TTC549 (cell line): Measurements from ENCODE around the gene ISCU.

ENCODE experiments used
- FAIRE-seq: peaks from 2 replicates; lab custom pipeline; 2012; peaks lifted over from hg19 to GRCh38; lab: Jason Lieb, UNC

ISCU gene

DNA sequence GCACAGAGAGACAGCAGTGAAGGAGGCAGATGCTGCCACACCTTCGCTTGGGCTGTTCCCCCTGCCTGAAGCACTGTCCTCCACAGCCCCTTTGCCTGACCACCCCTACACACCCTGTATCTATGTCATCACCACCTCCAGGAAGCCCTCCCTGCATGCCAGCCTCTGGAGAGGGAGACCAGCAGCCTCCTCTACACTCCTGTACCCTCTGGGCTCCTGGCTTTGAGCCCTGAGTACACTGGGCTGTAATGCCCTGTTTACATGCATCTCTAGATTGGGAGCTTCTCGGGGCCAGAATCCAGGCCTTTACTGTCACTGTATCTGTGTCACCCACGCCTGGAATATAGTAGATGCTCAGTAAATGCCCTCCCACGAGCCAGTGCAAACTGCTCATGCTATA, 41.3 kb downstream of the ISCU start:
- FAIRE-seq: no peak

GRCh38 chr12:108604208-108604941, 42.0 kb downstream of the ISCU start:
- no peak for FAIRE-seq

- FAIRE-seq: no peak
These were observed 42.7 kb downstream of the ISCU start for GRCh38 chr12:108605000-108605689.

- FAIRE-seq: no peak
These were observed 43.5 kb downstream of the ISCU start for GRCh38 chr12:108605690-108606406.

GRCh38 chr12:108606492-108606891, 44.1 kb downstream of the ISCU start:
- FAIRE-seq: no peak

GRCh38 chr12:108607981-108608600, 45.7 kb downstream of the ISCU start:
- FAIRE-seq: no peak

DNA sequence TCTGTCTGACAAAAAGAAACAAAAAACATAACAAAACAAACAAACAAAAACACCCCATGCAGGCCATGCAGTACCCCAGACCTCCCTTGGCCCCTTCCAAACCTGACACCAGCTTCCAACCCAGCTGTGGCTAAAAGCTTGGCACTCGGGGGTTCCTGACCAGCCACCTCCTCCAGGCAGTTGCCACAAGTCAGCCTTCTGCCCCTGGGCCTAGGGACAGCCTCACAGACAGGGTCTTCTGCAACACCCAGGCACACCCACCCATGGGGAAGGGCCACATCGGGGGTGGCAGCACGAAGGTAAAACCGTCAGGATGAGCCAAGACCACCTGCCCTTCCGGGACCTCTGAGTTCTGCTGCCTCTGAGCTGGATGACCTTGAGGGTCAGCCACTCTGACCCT, 46.2 kb downstream of the ISCU start:
- no peak for FAIRE-seq

DNA sequence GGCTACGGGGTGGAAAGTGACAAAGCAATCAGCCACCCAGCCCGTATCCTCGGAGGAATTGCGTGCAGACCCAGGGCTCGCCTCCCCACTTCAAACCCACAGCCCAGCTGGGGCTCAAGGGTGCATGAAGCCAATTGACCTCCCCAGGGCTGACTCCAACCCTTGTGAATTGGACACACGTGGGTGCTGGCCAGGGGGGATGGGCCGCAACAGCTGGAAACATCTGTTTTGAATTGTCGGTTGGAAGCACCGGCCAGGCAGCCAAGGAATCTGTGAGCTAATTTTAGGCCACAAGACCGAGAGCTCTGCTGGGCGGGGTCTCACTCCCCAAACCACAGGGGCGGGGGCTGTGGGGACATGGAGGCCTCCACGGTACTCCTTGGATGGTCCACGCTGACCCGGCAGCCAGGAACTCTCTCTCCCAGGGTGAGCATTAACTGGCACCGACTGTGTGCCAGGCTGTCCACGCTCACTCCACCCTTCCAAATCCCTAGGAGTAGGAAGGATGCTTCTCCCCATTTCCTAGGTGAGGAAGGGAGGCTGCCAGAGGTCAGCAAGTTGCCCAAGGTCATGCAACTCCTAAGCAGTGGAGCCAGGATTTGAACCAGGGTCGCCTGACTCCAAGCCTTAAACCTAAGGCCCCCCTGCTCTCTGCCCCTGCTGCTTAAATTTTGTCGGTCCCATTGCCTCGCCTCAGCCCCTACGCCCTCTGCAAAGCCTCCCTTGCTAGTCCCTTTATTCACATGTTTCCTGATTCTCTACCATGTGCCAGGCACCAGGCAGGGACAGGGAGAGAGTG, 47.3 kb downstream of the ISCU start:
- FAIRE-seq: no peak

- FAIRE-seq: no peak
These were observed 48.0 kb downstream of the ISCU start for GRCh38 chr12:108610336-108610815.

GRCh38 chr12:108610856-108611605, 48.6 kb downstream of the ISCU start:
- no peak for FAIRE-seq

- no peak for FAIRE-seq
These were observed 49.6 kb downstream of the ISCU start for GRCh38 chr12:108611884-108612415.

DNA sequence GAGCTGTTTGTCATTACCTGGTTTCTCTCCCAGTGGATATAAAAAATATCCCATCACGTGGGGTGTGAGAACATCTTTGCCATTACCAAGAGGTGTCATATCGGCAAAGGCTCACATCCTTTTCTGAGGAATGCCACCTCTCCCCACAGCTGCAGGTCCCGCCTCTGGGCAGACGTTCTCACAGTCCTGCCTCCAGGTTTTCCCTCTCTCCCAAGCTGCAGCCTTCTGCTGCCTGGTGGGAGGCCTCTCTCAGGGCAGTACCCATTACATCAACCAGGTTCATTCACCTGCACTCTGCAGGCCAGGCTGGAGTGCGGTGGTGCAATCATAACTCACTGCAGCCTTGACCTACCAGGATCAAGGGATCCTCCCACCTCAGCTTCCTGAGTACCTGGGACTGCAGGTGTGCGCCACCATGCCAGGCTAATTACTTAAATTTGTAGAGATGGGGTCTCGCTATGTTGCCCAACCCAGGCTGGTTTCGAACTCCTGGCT, 50.4 kb downstream of the ISCU start:
- FAIRE-seq: no peak

DNA sequence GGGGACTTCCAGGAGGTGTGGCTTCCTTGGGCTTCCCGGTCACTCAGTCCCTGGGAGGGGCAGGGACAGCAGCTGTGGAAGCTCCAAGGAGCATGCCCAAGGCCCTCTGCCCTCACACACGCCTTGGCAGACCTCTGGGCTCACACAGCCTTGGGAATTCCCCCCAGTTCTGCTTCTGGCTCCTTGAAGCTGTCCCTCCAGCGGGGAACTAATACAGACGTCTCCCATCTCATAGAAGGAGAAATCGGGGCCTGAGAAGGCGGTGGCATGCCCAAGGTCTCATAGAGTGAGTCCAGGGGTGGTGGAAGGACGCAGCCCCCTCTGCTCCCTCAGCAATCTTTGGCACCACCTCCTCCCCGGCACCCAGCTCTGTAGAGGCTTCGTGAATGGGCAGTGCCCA, 51.2 kb downstream of the ISCU start:
- no peak for FAIRE-seq

GRCh38 chr12:108614041-108614440, 51.6 kb downstream of the ISCU start:
- no peak for FAIRE-seq

- no peak for FAIRE-seq
These were observed 52.2 kb downstream of the ISCU start for GRCh38 chr12:108614639-108615038.

DNA sequence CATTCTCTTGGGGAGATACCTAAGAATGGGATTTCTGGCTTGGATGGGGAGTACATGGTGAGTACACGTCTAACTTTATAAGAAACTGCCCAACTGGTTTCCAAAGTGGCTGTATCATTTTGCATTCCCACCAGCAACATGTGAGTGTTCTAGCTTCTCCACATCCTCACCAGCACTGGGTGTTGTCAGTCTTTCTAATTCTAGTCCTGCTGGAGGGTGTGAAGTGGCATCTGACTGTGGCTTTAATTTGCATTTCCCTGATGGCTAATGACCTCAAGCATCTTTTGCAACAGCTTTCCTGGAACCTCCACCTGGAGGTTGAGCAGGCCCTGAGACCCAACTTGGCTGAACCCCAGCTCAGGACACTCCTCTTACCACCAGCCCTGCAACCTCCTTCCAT, 53.5 kb downstream of the ISCU start:
- no peak for FAIRE-seq

DNA sequence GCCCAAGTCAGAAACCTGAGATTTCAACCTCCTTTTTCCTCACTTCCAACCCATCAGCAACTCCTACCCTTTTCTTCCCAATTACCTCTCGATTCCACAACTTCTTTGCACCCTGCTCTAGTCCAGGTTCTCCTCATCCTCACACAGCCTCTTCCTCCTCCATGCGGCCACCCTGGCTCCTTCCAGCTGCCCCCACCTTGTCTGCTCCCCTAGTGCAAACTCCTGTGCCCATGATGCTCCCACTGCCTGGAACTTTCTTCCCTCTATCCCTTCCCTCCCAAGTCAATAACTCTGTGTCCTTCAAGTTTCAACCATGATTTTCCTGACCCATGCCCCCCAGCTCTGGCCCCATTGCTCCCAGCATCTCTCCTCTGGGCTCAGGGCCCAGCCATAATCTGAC, 54.0 kb downstream of the ISCU start:
- no peak for FAIRE-seq

DNA sequence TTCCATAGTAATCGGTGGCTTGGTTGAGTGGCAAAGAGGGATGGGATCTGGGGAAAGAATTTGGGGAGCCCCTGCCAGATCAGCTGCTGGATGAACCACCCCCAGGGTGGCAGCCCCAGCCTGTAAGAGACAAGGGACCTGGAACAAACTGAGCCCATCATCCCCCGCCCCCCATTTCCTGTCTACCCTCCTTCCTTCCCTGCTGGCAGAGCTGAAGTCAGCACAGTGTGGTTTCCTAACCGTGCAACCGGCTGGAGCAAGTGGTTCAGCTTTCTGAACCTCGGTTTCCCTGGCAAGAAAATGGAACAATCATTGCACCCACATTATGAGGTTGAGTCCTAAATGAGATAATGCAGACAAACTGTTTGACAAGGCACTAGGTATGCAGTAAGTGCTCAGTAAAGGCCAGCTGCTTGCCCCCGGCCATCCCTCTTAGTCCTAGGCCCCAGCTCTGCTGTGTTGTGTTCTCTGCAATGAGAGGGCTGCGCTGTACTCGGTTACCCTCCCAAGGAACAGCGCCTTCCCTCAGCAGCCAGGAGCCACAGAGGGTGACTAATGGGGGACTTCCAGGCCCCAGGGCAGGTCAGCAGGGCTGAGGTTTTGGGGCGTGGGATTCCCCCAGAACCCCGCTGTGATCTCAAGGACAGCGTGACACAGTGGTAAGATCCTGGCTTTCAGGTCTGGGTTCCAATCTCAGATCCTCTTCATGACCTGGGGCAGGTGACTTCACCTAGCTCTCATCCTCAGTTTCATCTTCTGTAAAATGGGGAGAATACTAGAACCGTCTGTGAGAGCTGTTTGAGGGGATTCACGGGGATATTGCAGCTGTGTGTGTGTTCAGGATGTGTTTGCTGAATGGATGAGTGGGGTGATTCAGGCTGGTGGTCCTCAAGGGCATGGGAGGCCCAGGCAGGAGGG, 54.8 kb downstream of the ISCU start:
- no peak for FAIRE-seq

- no peak for FAIRE-seq
These were observed 55.9 kb downstream of the ISCU start for GRCh38 chr12:108618079-108618952.
